Measurements from ENCODE around the gene TRIM66. TPM values are rescaled to one million over a fixed set of nuclear protein-coding genes. Genes with fewer than 3 reads are reported as not detected.

The TRIM66 gene
- polyA plus RNA-seq, 3 donors: 0.04 to 12.0 (median 0.47) TPM

DNA sequence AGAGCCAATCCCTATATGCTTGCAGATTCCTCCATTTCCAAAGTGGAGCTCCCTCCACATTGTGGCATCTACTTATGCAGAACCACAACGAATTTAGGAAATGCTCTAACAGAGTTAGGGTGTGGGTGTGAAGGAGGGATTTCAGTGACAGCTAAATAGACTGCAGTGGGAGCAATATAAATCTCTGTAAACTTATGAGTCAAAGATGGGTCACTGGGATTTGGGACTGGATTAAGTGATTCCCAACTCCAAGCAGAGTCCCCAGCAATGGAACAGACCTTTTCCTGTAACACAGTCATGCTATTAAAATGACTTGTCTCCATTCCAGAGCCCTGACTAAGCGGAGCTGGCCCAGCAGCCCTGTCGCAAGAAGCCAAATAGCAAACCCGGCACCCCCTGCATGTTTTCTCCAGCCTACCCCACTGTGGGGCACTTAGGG is 36.8 kb upstream of the TRIM66 start:
- H3K27ac ChIP-seq (ENCODE audit: low read depth in 1 of 2, low read length in 2 of 2): no peak overlapping the region
- H3K36me3 ChIP-seq (replicated peaks in 1 of 2; ENCODE audit: control insufficient read depth in 1 of 2, insufficient read depth in 2 of 2, low read length in 2 of 2): no peaks in the 10 kb centered on the region
- no peak overlapping the region for H2AFZ ChIP-seq (ENCODE audit: insufficient read depth, low read depth, low read length, poor library complexity, severe bottlenecking)
- no peak for DNase-seq
- H3K4me1 Mint-ChIP-seq: peaks cover 26% of the 10 kb centered on the region
- H3K9me3 ChIP-seq (replicated peaks in 1 of 2; ENCODE audit: control insufficient read depth in 1 of 2, insufficient read depth in 1 of 2, low read length in 2 of 2): no peaks in the 10 kb centered on the region
- H3K4me3 Mint-ChIP-seq: no peak overlapping the region
- no peak overlapping the region for H3K27ac Mint-ChIP-seq
- no peak overlapping the region for H3K9ac ChIP-seq (ENCODE audit: insufficient read depth, low read length, poor library complexity, severe bottlenecking)
- no CpG with 5 or more reads among the region's 4 CpGs for WGBS (ENCODE audit: insufficient coverage)
- H3K4me1 ChIP-seq (ENCODE audit: control insufficient read depth in 1 of 2, insufficient read depth in 2 of 2, low read length in 2 of 2): peaks cover 21 to 30% of the 10 kb centered on the region in 2 donors
- H3K4me3 ChIP-seq (replicated peaks in 1 of 3; ENCODE audit: low read depth in 2 of 3, low read length in 3 of 3): no peak overlapping the region
- H3K79me2 ChIP-seq (ENCODE audit: insufficient read depth, low read length): no peaks in the 10 kb centered on the region
- intact Hi-C loops (cut with micrococcal nuclease): no loop called here
- H3K9me3 Mint-ChIP-seq: peaks cover 0 to 2% (median 0%) of the 10 kb centered on the region in 7 donors
- no peaks in the 10 kb centered on the region for H4K20me1 ChIP-seq (ENCODE audit: insufficient read depth, low read length)
- H3K4me2 ChIP-seq (replicated peaks; ENCODE audit: extremely low read depth, low read length, poor library complexity, severe bottlenecking): no peak overlapping the region
- no peaks in the 10 kb centered on the region for H3K27me3 ChIP-seq (ENCODE audit: control insufficient read depth in 2 of 2, insufficient read depth in 2 of 2, low read length in 2 of 2)
- H3K27me3 Mint-ChIP-seq (ENCODE audit: low read depth in 3 of 3): peaks cover 2 to 3% (median 2%) of the 10 kb centered on the region in 3 donors
- no peaks in the 10 kb centered on the region for H3K36me3 Mint-ChIP-seq
- TF ChIP-seq, protein P1, sequence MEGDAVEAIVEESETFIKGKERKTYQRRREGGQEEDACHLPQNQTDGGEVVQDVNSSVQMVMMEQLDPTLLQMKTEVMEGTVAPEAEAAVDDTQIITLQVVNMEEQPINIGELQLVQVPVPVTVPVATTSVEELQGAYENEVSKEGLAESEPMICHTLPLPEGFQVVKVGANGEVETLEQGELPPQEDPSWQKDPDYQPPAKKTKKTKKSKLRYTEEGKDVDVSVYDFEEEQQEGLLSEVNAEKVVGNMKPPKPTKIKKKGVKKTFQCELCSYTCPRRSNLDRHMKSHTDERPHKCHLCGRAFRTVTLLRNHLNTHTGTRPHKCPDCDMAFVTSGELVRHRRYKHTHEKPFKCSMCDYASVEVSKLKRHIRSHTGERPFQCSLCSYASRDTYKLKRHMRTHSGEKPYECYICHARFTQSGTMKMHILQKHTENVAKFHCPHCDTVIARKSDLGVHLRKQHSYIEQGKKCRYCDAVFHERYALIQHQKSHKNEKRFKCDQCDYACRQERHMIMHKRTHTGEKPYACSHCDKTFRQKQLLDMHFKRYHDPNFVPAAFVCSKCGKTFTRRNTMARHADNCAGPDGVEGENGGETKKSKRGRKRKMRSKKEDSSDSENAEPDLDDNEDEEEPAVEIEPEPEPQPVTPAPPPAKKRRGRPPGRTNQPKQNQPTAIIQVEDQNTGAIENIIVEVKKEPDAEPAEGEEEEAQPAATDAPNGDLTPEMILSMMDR (IDR thresholded peaks at IDR 0.05): no peak

DNA sequence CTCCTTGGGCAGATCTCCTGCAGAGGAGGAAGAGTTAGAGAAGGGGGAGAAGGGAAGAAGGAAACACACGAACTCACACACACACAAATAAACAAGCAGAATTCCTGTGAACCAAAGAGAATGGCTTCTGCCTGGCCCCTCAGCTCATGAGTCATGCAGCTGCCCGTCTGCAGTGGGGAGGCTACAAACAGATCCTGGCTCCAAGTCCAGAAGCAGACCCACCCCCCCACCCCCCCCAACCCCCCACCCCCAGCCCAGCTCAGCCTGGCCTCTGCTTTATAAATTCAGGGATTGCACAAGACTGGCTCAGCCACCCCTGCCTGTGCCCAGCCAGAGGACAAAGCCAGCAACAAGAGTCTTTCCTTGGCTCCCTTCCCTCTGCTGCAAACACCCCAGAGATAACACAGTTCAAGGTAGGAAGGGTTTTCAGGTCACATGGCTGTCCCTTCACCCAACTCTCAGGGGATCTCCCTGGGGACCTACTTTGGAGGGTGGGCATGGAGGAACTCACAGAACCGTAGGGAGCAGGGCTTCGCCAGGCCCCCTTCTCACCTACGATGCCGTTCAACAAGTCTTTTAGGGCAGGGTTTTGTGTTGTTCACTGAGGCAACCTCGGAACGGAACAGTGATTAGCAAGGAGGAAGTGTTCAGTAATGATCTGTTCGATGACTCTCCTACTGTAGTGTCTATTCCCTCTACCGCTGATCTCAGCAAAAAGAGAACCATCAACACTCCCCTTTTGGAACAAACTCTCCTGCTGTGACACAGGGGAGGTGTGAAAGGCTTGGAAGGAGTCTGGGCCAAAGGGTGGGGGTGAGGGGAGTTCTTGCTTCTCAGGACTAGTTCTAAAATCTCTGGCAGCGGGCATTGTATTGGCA is 35.6 kb upstream of the TRIM66 start:
- peak overlapping the region in 6 of 7 donors; percentile 4 to 65 (median 51) for H3K27ac Mint-ChIP-seq
- no peaks in the 10 kb centered on the region for H3K36me3 ChIP-seq (replicated peaks in 1 of 2; ENCODE audit: control insufficient read depth in 1 of 2, insufficient read depth in 2 of 2, low read length in 2 of 2)
- H3K4me1 ChIP-seq (ENCODE audit: control insufficient read depth in 1 of 2, insufficient read depth in 2 of 2, low read length in 2 of 2): peaks cover 21 to 30% of the 10 kb centered on the region in 2 donors
- H3K27me3 ChIP-seq (ENCODE audit: control insufficient read depth in 2 of 2, insufficient read depth in 2 of 2, low read length in 2 of 2): no peaks in the 10 kb centered on the region
- TF ChIP-seq, protein P1 (IDR thresholded peaks at IDR 0.05): no peak
- intact Hi-C loops (cut with micrococcal nuclease): no loop called here
- peaks cover 0 to 3% (median 2%) of the 10 kb centered on the region in 3 donors for H3K27me3 Mint-ChIP-seq (ENCODE audit: low read depth in 3 of 3)
- H3K4me3 Mint-ChIP-seq: peak overlapping the region; percentile 43 to 82
- peak overlapping the region in 1 of 3 experiments; percentile 30 for H3K4me3 ChIP-seq (replicated peaks in 1 of 3; ENCODE audit: low read depth in 2 of 3, low read length in 3 of 3)
- H2AFZ ChIP-seq (ENCODE audit: insufficient read depth, low read depth, low read length, poor library complexity, severe bottlenecking): peak overlapping the region; percentile 78
- DNase-seq: peak; percentile 17 to 32 (median 31)
- no CpG with 5 or more reads among the region's 11 CpGs for WGBS (ENCODE audit: insufficient coverage)
- H4K20me1 ChIP-seq (ENCODE audit: insufficient read depth, low read length): no peaks in the 10 kb centered on the region
- H3K4me2 ChIP-seq (replicated peaks; ENCODE audit: extremely low read depth, low read length, poor library complexity, severe bottlenecking): peak overlapping the region; percentile 51
- H3K9me3 Mint-ChIP-seq: peaks cover 0 to 3% (median 0%) of the 10 kb centered on the region in 7 donors
- H3K9me3 ChIP-seq (replicated peaks in 1 of 2; ENCODE audit: control insufficient read depth in 1 of 2, insufficient read depth in 1 of 2, low read length in 2 of 2): no peaks in the 10 kb centered on the region
- H3K27ac ChIP-seq (ENCODE audit: low read depth in 1 of 2, low read length in 2 of 2): peak overlapping the region in 1 of 2 donors; percentile 60
- peak overlapping the region; percentile 28 for H3K9ac ChIP-seq (ENCODE audit: insufficient read depth, low read length, poor library complexity, severe bottlenecking)
- no peaks in the 10 kb centered on the region for H3K36me3 Mint-ChIP-seq
- H3K4me1 Mint-ChIP-seq: peaks cover 26% of the 10 kb centered on the region
- H3K79me2 ChIP-seq (ENCODE audit: insufficient read depth, low read length): no peaks in the 10 kb centered on the region
